A673 (cell line): Measurements from ENCODE around the gene NAPB. TPM values are rescaled to one million over a fixed set of nuclear protein-coding genes. Genes with fewer than 3 reads are reported as not detected.

ENCODE experiments used
- BruUV-seq: library from RNA; stranded (reverse); fragments of 400-500 nt; replicated peaks from 2 replicates; lab custom pipeline; 2021; lab: Mats Ljungman, UMichigan
- CTCF ChIA-PET: fragments of 300-600 bp; sonication (Branson Sonifier 250); formaldehyde crosslinking; loops from one replicate; lab custom pipeline; 2022; ENCODE audit warnings: antibody characterized with exemption; lab: Charles Lee
- POLR2A ChIA-PET: fragments of 300-600 bp; sonication (Branson Sonifier 250); formaldehyde crosslinking; loops from one replicate; lab custom pipeline; 2022; ENCODE audit warnings: antibody characterized with exemption; ENCODE audit not compliant: low non-redundant PET; lab: Charles Lee
- DNase-seq: peaks from one replicate; pipeline ENCODE4 v3.0.0-alpha.2; 2015; ENCODE audit warnings: low spot score
- H3K27ac ChIP-seq: fragments of 200-600 bp; sonication (generic); 2 replicates; pipeline ENCODE4 v1.5.1; 2016; ENCODE audit warnings: mixed run types, low read depth, mild to moderate bottlenecking, mixed read lengths, antibody characterized with exemption, low read length; ENCODE audit not compliant: poor library complexity, severe bottlenecking
- H3K27me3 ChIP-seq: fragments of 200-600 bp; sonication (generic); replicated peaks from 2 replicates; pipeline ENCODE4 v1.6.1; 2017; ENCODE audit warnings: mixed run types, low read depth, mild to moderate bottlenecking, mixed read lengths, antibody characterized with exemption, low read length; ENCODE audit not compliant: insufficient read depth, poor library complexity
- H3K36me3 ChIP-seq: fragments of 200-600 bp; sonication (generic); 2 replicates; pipeline ENCODE4 v1.6.1; 2016; ENCODE audit warnings: mixed run types, mild to moderate bottlenecking, mixed read lengths, antibody characterized with exemption, low read length; ENCODE audit not compliant: insufficient read depth, poor library complexity, severe bottlenecking
- H3K4me1 ChIP-seq: fragments of 200-600 bp; sonication (generic); 2 replicates; pipeline ENCODE4 v1.6.1; 2017; ENCODE audit warnings: mixed run types, mild to moderate bottlenecking, mixed read lengths, antibody characterized with exemption, low read length; ENCODE audit not compliant: insufficient read depth, poor library complexity, severe bottlenecking
- H3K4me3 ChIP-seq: fragments of 200-600 bp; sonication (generic); 2 replicates; pipeline ENCODE4 v1.5.1; 2016; ENCODE audit warnings: low read depth, mixed run types, mild to moderate bottlenecking, mixed read lengths, low read length; ENCODE audit not compliant: poor library complexity, severe bottlenecking
- H3K9me3 ChIP-seq: fragments of 200-600 bp; sonication (generic); 2 replicates; pipeline ENCODE4 v1.6.1; 2016; ENCODE audit warnings: mixed run types, low read depth, mild to moderate bottlenecking, mixed read lengths, antibody characterized with exemption, low read length; ENCODE audit not compliant: poor library complexity, severe bottlenecking
- CTCF ChIP-seq: fragments of 300-800, 200-600 bp; sonication (generic); conservative IDR thresholded peaks from 2 replicates; pipeline ENCODE4 v1.5.1; 2017; ENCODE audit warnings: low read depth, mild to moderate bottlenecking, antibody characterized with exemption, low read length, moderate library complexity, mixed read lengths
- EZH2 ChIP-seq: fragments of 200-600 bp; sonication (generic); IDR thresholded peaks from 2 replicates; pipeline ENCODE4 v1.6.1; 2017; ENCODE audit warnings: borderline replicate concordance, low read depth, mild to moderate bottlenecking, mixed read lengths, antibody characterized with exemption, low read length; ENCODE audit not compliant: poor library complexity, severe bottlenecking
- intact Hi-C: fragments of 100-400 bp; cut with micrococcal nuclease; formaldehyde crosslinking; loops from one replicate; pipeline ENCODE4 v1.10.0; 2022; ENCODE audit not compliant: unreplicated experiment
- total RNA-seq: library from RNA; stranded (reverse); gene quantifications from 2 replicates; pipeline ENCODE4 v1.2.3, GENCODE V29; 2021

NAPB gene
- total RNA-seq, 1 experiment from 2014 or later = 11.6 TPM

DNA sequence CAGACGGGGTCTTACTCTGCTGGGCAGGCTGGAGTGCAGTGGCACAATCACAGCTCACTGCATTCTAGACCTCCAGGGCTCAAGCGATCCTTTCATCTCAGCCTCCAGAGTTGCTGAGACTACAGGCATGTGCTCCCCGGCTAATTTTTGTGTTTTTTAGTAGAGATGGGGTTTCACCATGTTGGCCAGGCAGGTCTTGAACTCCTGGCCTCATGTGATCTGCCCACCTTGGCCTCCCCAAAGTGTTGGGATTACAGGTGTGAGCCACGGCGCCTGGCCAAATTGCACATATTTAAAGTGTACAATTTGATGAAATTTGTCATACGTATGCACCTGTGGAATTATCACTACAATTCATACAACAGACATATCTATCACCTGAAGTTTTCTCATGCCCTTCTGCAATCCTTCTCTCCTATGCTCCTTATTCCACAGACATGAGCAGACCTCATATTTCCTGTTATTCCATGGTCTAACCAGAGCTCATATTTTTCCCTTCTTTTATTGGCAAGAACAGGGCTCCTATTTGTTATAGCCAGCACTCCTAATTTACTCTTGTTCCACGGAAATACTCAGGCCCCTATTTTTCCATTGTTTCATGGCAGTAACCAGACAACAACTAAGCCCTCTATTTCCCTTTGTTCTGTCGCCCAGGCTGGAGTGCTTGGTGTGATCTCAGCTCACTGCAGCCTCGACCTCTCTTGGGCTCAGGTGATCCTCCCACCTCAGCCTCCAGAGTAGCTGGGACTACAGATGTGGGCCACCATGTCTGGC lies 16.0 kb upstream of the NAPB start:
- intact Hi-C loops = no loop called here
- Histone ChIP-seq H3K4me1 (no peaks in the 10 kb centered on the region), H3K36me3 (no peaks in the 10 kb centered on the region), H3K4me3 (no peak overlapping the region), H3K9me3 (no peaks in the 10 kb centered on the region), H3K27me3 (no peaks in the 10 kb centered on the region), H3K27ac (no peak overlapping the region)
- BruUV-seq = no TSS peak
- DNase-seq = no peak
- CTCF ChIA-PET = interaction anchor here (0.7 kb wide), 2 partner anchors 15 to 186 kb away, joined by 3 to 6 read pairs; no protein-coding TSS in a partner anchor
- TF ChIP-seq CTCF = no peak
- no peak for TF ChIP-seq EZH2
- POLR2A ChIA-PET = no interaction called here

- DNase-seq = no peak
- no peak overlapping the region for H3K27ac ChIP-seq
- no peak overlapping the region for H3K4me3 ChIP-seq
- BruUV-seq = no TSS peak
- H3K9me3 ChIP-seq = no peaks in the 10 kb centered on the region
- no peaks in the 10 kb centered on the region for H3K27me3 ChIP-seq
- CTCF ChIA-PET = interaction anchor here (0.7 kb wide), 2 partner anchors 14 to 186 kb away, joined by 3 to 6 read pairs; no protein-coding TSS in a partner anchor
- TF ChIP-seq CTCF (no peak), EZH2 (no peak)
- H3K36me3 ChIP-seq = no peaks in the 10 kb centered on the region
- no peaks in the 10 kb centered on the region for H3K4me1 ChIP-seq
- POLR2A ChIA-PET = no interaction called here
- intact Hi-C loops = no loop called here
Measured at GRCh38 chr20:23436681-23437080, 15.4 kb upstream of the NAPB start.

DNA sequence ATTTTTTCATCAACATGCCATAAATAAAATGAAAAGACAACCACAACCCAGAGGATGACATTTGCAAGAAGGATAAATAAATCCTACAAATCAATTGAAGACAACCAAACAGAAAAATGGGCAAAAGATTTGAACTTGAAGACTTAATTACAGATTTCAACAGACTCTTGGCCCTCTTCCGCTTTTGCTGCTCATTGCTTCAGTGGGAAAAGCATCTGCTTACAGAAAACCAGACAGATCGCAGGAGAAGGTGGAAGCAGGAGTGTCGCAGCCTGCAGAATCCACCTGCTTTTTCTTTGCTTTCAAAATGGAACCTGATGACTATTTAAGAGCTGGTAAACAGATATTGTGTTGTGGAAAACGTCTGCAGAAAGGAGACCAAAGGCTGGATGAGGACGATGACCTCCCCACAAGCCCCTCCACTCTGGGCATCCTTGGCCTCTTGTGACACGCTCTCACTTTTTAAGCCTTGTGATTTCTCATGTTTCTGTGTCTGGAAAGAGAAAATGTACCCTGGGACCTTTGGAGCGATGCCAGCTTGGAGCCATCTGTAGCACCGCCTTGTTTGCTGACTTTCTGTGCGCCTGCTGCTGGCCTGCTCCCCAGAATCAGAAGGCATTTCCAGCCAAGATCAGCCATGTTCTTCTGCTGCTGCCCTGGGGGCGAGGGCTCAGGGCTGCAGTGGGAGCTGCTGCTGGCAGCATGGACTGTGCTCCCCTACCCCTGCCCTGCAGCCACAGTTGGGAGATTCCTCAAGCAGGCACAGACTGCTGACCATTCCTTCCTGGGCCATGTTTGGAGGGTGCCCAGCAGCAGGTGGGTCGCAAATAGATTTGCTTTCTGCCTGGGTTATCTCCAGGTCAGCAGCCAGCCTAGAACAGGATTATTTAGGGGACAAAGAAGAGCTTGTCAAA lies 14.6 kb upstream of the NAPB start:
- BruUV-seq = no TSS peak
- intact Hi-C loops = no loop called here
- POLR2A ChIA-PET = no interaction called here
- TF ChIP-seq EZH2 (no peak), CTCF (no peak)
- no peak overlapping the region for H3K4me3 ChIP-seq
- H3K27ac ChIP-seq = no peak overlapping the region
- H3K4me1 ChIP-seq = no peaks in the 10 kb centered on the region
- no peaks in the 10 kb centered on the region for H3K36me3 ChIP-seq
- H3K9me3 ChIP-seq = no peaks in the 10 kb centered on the region
- no peaks in the 10 kb centered on the region for H3K27me3 ChIP-seq
- CTCF ChIA-PET = no interaction called here
- no peak for DNase-seq
